H1 (cell line): ENCODE measurements around the gene AKAP7. TPM values are rescaled to one million over a fixed set of nuclear protein-coding genes. Genes with fewer than 3 reads are reported as not detected.

Source experiments
- GABPA ChIP-seq: IDR thresholded peaks from 2 replicates; pipeline ENCODE4 v1.6.1; 2011; ENCODE audit warnings: mild to moderate bottlenecking, low read length, moderate library complexity, borderline replicate concordance; ENCODE audit not compliant: insufficient read depth
- RNF2 ChIP-seq: fragments of 200-900, 300-1000 bp; sonication (generic); IDR thresholded peaks from 2 replicates; pipeline ENCODE4 v1.7.1; 2016; ENCODE audit warnings: borderline replicate concordance, low read depth, mild to moderate bottlenecking, antibody characterized with exemption, low read length; ENCODE audit not compliant: poor library complexity, severe bottlenecking; ENCODE audit errors: missing control alignments
- polyA plus RNA-seq, 7 experiments: library from polyadenylated mRNA; depleted of rRNA in 3 of 7; stranded (reverse) in 5 of 7; unstranded in 2 of 7; fragments of >200 nt in 5 of 7; fragments of 200-250 nt in 2 of 7; gene quantifications; 1 replicate in 5 of 7; 2 replicates in 1 of 7; 4 replicates in 1 of 7; pipeline versions ENCODE4 v1.2.1 to v1.2.3, GENCODE V29; 2011 to 2013; ENCODE audit warnings: missing spikeins in 2 of 7, mixed read lengths in 2 of 7
- total RNA-seq: library from RNA; stranded (reverse); fragmentation: NEBNext Ultra II Directional; extraction: Animal tissue kit (Norgen Biotek cat#: 25700); gene quantifications from 2 replicates; pipeline ENCODE4 v1.2.1, GENCODE V29; 2021

Gene AKAP7
- total and polyA plus RNA-seq, 2 of the 8 experiments (the other 6 are each of a cell fraction or from before 2014, with no cell fraction given): 4.7 to 16.9 TPM

DNA sequence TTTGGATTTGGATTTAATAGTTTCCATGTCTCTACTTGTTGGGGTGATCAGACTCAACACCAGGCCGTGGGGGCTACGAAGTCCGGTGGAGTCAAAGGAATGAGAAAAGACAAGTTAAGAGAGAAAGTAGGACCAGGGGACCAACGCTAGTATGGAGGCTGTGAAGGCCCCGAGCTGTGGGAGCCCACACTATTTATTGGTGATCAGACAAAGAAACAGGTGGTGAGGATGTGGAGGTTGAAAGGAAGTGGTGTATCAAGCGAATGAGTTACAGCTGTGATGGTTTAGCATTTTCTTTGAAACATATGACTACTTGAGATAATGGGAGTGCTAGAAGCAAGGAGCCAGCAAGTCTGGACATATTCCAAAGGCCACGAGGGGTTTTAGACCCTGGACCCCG is 62.4 kb downstream of the AKAP7 start (continued):
- no peak for TF ChIP-seq RNF2
- TF ChIP-seq GABPA: no peak
